PC-3 (cell line): ENCODE results near the gene SLC9A8.

Experiments used
- CTCF ChIP-seq: fragments of 300-600 bp; sonication (generic); conservative IDR thresholded peaks from 2 replicates; pipeline ENCODE4 v1.5.1; 2017; ENCODE audit warnings: antibody characterized with exemption, low read depth, mild to moderate bottlenecking, low read length
- EZH2 ChIP-seq: fragments of 300-600 bp; sonication (generic); IDR thresholded peaks from one replicate; pipeline ENCODE4 v1.6.1; 2017; ENCODE audit warnings: antibody characterized with exemption, mild to moderate bottlenecking, low read length; ENCODE audit not compliant: unreplicated experiment

- TF ChIP-seq EZH2 (no peak), CTCF (no peak)
Observed at GRCh38 chr20:49808753-49809152, 3.9 kb upstream of the SLC9A8 start.
